Astrocyte (in vitro differentiated cells and primary cell): Measurements from ENCODE around the gene JAZF1. TPM values are rescaled to one million over a fixed set of nuclear protein-coding genes. Genes with fewer than 3 reads are reported as not detected.

Source experiments
- DNase-seq: peaks from one replicate; pipeline ENCODE4 v3.0.0-alpha.2; 2010; ENCODE audit warnings: low read depth
- FAIRE-seq: peaks from 2 replicates; lab custom pipeline; 2011; peaks lifted over from hg19 to GRCh38; lab: Jason Lieb, UNC
- H2AFZ ChIP-seq: 2 replicates; pipeline ENCODE4 v1.6.0; 2012; ENCODE audit warnings: low read depth, low read length, inconsistent platforms
- H3K27ac ChIP-seq: 2 replicates; pipeline ENCODE4 v1.5.1; 2011; ENCODE audit warnings: low read depth, low read length, inconsistent platforms
- H3K27me3 ChIP-seq: 2 replicates; pipeline ENCODE4 v1.6.0; 2011; ENCODE audit warnings: low read length, inconsistent platforms; ENCODE audit not compliant: insufficient read depth
- H3K36me3 ChIP-seq: 2 replicates; pipeline ENCODE4 v1.5.1; 2011; ENCODE audit warnings: low read length, inconsistent platforms; ENCODE audit not compliant: insufficient read depth
- H3K4me1 ChIP-seq: 2 replicates; pipeline ENCODE4 v1.5.1; 2011; ENCODE audit warnings: low read length, inconsistent platforms; ENCODE audit not compliant: insufficient read depth
- H3K4me2 ChIP-seq: 2 replicates; pipeline ENCODE4 v1.6.0; 2012; ENCODE audit warnings: low read length, inconsistent platforms
- H3K4me3 ChIP-seq: 2 replicates; pipeline ENCODE4 v1.5.1; 2011; ENCODE audit warnings: low read depth, mild to moderate bottlenecking, low read length, inconsistent platforms; ENCODE audit not compliant: insufficient read depth
- H3K79me2 ChIP-seq: 2 replicates; pipeline ENCODE4 v1.6.0; 2012; ENCODE audit warnings: mild to moderate bottlenecking, low read length, inconsistent platforms; ENCODE audit not compliant: insufficient read depth
- H3K9ac ChIP-seq: 2 replicates; pipeline ENCODE4 v1.6.0; 2012; ENCODE audit warnings: mild to moderate bottlenecking, low read length, inconsistent platforms
- H3K9me3 ChIP-seq: 2 replicates; pipeline ENCODE4 v1.5.1; 2012; ENCODE audit warnings: low read depth, mild to moderate bottlenecking, low read length, inconsistent platforms; ENCODE audit not compliant: insufficient read depth
- H4K20me1 ChIP-seq: 2 replicates; pipeline ENCODE4 v1.6.0; 2012; ENCODE audit warnings: low read length, inconsistent platforms; ENCODE audit not compliant: insufficient read depth
- H3K27ac Mint-ChIP-seq: one replicate; pipeline ENCODE4 v1.8.0; 2021; ENCODE audit warnings: mild to moderate bottlenecking, mixed read lengths; ENCODE audit not compliant: unreplicated experiment
- H3K27me3 Mint-ChIP-seq: one replicate; pipeline ENCODE4 v1.8.0; 2021; ENCODE audit warnings: low read depth, mixed read lengths; ENCODE audit not compliant: unreplicated experiment
- H3K36me3 Mint-ChIP-seq: one replicate; pipeline ENCODE4 v1.8.0; 2021; ENCODE audit warnings: low read depth, mixed read lengths; ENCODE audit not compliant: unreplicated experiment
- H3K4me1 Mint-ChIP-seq: one replicate; pipeline ENCODE4 v1.8.0; 2021; ENCODE audit warnings: low read depth, mixed read lengths; ENCODE audit not compliant: unreplicated experiment
- H3K4me3 Mint-ChIP-seq: one replicate; pipeline ENCODE4 v1.8.0; 2021; ENCODE audit warnings: mild to moderate bottlenecking, moderate library complexity, mixed read lengths; ENCODE audit not compliant: unreplicated experiment
- H3K9me3 Mint-ChIP-seq: one replicate; pipeline ENCODE4 v1.8.0; 2021; ENCODE audit warnings: mild to moderate bottlenecking, mixed read lengths; ENCODE audit not compliant: unreplicated experiment
- CTCF ChIP-seq: IDR thresholded peaks from 2 replicates; pipeline ENCODE4 v1.5.1; 2011; ENCODE audit warnings: low read depth, mild to moderate bottlenecking, inconsistent platforms, low read length, moderate library complexity; ENCODE audit not compliant: insufficient read depth
- EZH2 ChIP-seq: IDR thresholded peaks from 2 replicates; pipeline ENCODE4 v1.6.1; 2012; ENCODE audit warnings: mild to moderate bottlenecking, low read length, inconsistent platforms; ENCODE audit not compliant: insufficient read depth
- total RNA-seq: library from RNA; stranded (reverse); gene quantifications from 2 replicates; pipeline ENCODE4 v1.2.1, GENCODE V29; 2021

Gene JAZF1
- total RNA-seq, 1 donor from 2014 or later: 20.1 TPM

GRCh38 chr7:28104811-28105210, 75.8 kb downstream of the JAZF1 start:
- Histone ChIP-seq H3K9me3 (no peaks in the 10 kb centered on the region), H4K20me1 (peaks cover 61% of the 10 kb centered on the region), H3K4me1 (peaks cover 12% of the 10 kb centered on the region), H3K27ac (no peak overlapping the region), H3K36me3 (no peaks in the 10 kb centered on the region), H3K27me3 (no peaks in the 10 kb centered on the region), H3K79me2 (peaks cover 27% of the 10 kb centered on the region), H3K4me2 (no peak overlapping the region), H3K9ac (no peak overlapping the region), H2AFZ (no peak overlapping the region), H3K4me3 (no peak overlapping the region)
- Mint-ChIP-seq H3K4me1 (peaks cover 49% of the 10 kb centered on the region), H3K4me3 (no peak overlapping the region), H3K27me3 (no peaks in the 10 kb centered on the region), H3K27ac (no peak overlapping the region), H3K9me3 (no peaks in the 10 kb centered on the region), H3K36me3 (peaks cover 6% of the 10 kb centered on the region)
- TF ChIP-seq CTCF (no peak), EZH2 (no peak)
- FAIRE-seq (no peak), DNase-seq (no peak)

GRCh38 chr7:28104041-28104541, 76.5 kb downstream of the JAZF1 start:
- Histone ChIP-seq H3K36me3 (no peaks in the 10 kb centered on the region), H2AFZ (no peak overlapping the region), H3K4me2 (no peak overlapping the region), H3K27me3 (no peaks in the 10 kb centered on the region), H3K9ac (no peak overlapping the region), H3K4me3 (no peak overlapping the region), H3K27ac (no peak overlapping the region), H4K20me1 (peaks cover 61% of the 10 kb centered on the region), H3K4me1 (peaks cover 12% of the 10 kb centered on the region), H3K79me2 (peaks cover 27% of the 10 kb centered on the region), H3K9me3 (no peaks in the 10 kb centered on the region)
- peaks cover 6% of the 10 kb centered on the region for H3K36me3 Mint-ChIP-seq
- peaks cover 49% of the 10 kb centered on the region for H3K4me1 Mint-ChIP-seq
- DNase-seq: no peak
- peak overlapping the region; percentile 24 for H3K4me3 Mint-ChIP-seq
- no peaks in the 10 kb centered on the region for H3K27me3 Mint-ChIP-seq
- peak overlapping the region; percentile 13 for H3K27ac Mint-ChIP-seq
- TF ChIP-seq CTCF: no peak
- no peak for TF ChIP-seq EZH2
- no peak for FAIRE-seq
- no peaks in the 10 kb centered on the region for H3K9me3 Mint-ChIP-seq

- H3K27me3 Mint-ChIP-seq: no peaks in the 10 kb centered on the region
- Histone ChIP-seq H3K4me2 (no peak overlapping the region), H3K9ac (no peak overlapping the region), H3K79me2 (peaks cover 27% of the 10 kb centered on the region), H3K27me3 (no peaks in the 10 kb centered on the region), H4K20me1 (peaks cover 56% of the 10 kb centered on the region), H2AFZ (no peak overlapping the region), H3K4me3 (no peak overlapping the region), H3K27ac (no peak overlapping the region), H3K9me3 (no peaks in the 10 kb centered on the region), H3K4me1 (peaks cover 12% of the 10 kb centered on the region), H3K36me3 (no peaks in the 10 kb centered on the region)
- H3K9me3 Mint-ChIP-seq: no peaks in the 10 kb centered on the region
- no peak overlapping the region for H3K4me3 Mint-ChIP-seq
- FAIRE-seq: peak; percentile 43
- DNase-seq: peak; percentile 53
- H3K4me1 Mint-ChIP-seq: peaks cover 44% of the 10 kb centered on the region
- peaks cover 6% of the 10 kb centered on the region for H3K36me3 Mint-ChIP-seq
- peak overlapping the region; percentile 51 for H3K27ac Mint-ChIP-seq
- TF ChIP-seq CTCF (no peak), EZH2 (no peak)
These were observed 77.8 kb downstream of the JAZF1 start for GRCh38 chr7:28102797-28103196.
